ENCODE measurements around the gene MYL6.

MYL6 gene

GRCh38 chr12:56157201-56158028 is 744 bp upstream of the MYL6 start:
- H3K9me3 ChIP-seq (replicated peaks in 1 of 11), result no peaks in the 10 kb centered on the region
- H3K9ac ChIP-seq, result peak overlapping the region; percentile 70 to 98 (median 94)
- no peaks in the 10 kb centered on the region for H3K27me3 ChIP-seq
- peak overlapping the region; percentile 84 to 96 (median 95) for H3K4me2 ChIP-seq
- H3K36me3 ChIP-seq, result peaks cover 42 to 64% (median 49%) of the 10 kb centered on the region in 11 experiments
- H3K4me1 ChIP-seq, result peaks cover 53 to 73% (median 67%) of the 10 kb centered on the region in 10 experiments
- peaks cover 32 to 41% (median 36%) of the 10 kb centered on the region in 11 experiments for H4K20me1 ChIP-seq
- TF ChIP-seq Cebpa-rat (IDR thresholded peaks at IDR 0.05), result no peak
- peak overlapping the region; percentile 63 to 99 (median 91) for H3K4me3 ChIP-seq
- H3K27ac ChIP-seq, result peak overlapping the region in 10 of 11 experiments; percentile 54 to 97 (median 92); a peak in 21 of 22 replicates

- H3K9ac ChIP-seq, result peak overlapping the region; percentile 93 to 98 (median 94)
- peak overlapping the region; percentile 75 to 99 (median 91) for H3K4me3 ChIP-seq
- peaks cover 58 to 76% (median 65%) of the 10 kb centered on the region in 11 experiments for H3K36me3 ChIP-seq
- TF ChIP-seq Cebpa-rat (IDR thresholded peaks at IDR 0.05), result no peak
- H3K27me3 ChIP-seq, result no peaks in the 10 kb centered on the region
- peak overlapping the region; percentile 88 to 97 (median 92) for H3K27ac ChIP-seq
- peak overlapping the region; percentile 90 to 100 (median 98) for H3K4me2 ChIP-seq
- peaks cover 40 to 62% (median 53%) of the 10 kb centered on the region in 10 experiments for H3K4me1 ChIP-seq
- H4K20me1 ChIP-seq, result peaks cover 41 to 56% (median 51%) of the 10 kb centered on the region in 11 experiments
- no peaks in the 10 kb centered on the region for H3K9me3 ChIP-seq (replicated peaks in 1 of 11)
Measured at GRCh38 chr12:56158926-56159461, 835 bp downstream of the MYL6 start.

GRCh38 chr12:56159482-56160192 is 1.5 kb downstream of the MYL6 start:
- peak overlapping the region; percentile 93 to 98 (median 94) for H3K9ac ChIP-seq
- peak overlapping the region; percentile 75 to 99 (median 91) for H3K4me3 ChIP-seq
- H4K20me1 ChIP-seq, result peaks cover 41 to 61% (median 57%) of the 10 kb centered on the region in 11 experiments
- no peaks in the 10 kb centered on the region for H3K27me3 ChIP-seq
- no peak for TF ChIP-seq Cebpa-rat (IDR thresholded peaks at IDR 0.05)
- no peaks in the 10 kb centered on the region for H3K9me3 ChIP-seq (replicated peaks in 1 of 11)
- H3K36me3 ChIP-seq, result peaks cover 64 to 76% (median 70%) of the 10 kb centered on the region in 11 experiments
- peak overlapping the region; percentile 88 to 97 (median 92); a peak in 21 of 22 replicates for H3K27ac ChIP-seq
- peaks cover 35 to 56% (median 47%) of the 10 kb centered on the region in 10 experiments for H3K4me1 ChIP-seq
- peak overlapping the region; percentile 90 to 100 (median 98) for H3K4me2 ChIP-seq

- Histone ChIP-seq H3K27ac (peak overlapping the region; percentile 88 to 97 (median 92); a peak in 21 of 22 replicates), H3K4me3 (peak overlapping the region; percentile 75 to 99 (median 91)), H3K27me3 (no peaks in the 10 kb centered on the region), H3K36me3 (peaks cover 66 to 76% (median 70%) of the 10 kb centered on the region in 11 experiments), H3K9me3 (replicated peaks in 1 of 11) (no peaks in the 10 kb centered on the region), H4K20me1 (peaks cover 43 to 68% (median 60%) of the 10 kb centered on the region in 11 experiments), H3K9ac (peak overlapping the region; percentile 93 to 98 (median 94)), H3K4me2 (peak overlapping the region; percentile 90 to 100 (median 98)), H3K4me1 (peaks cover 33 to 55% (median 45%) of the 10 kb centered on the region in 10 experiments)
- TF ChIP-seq Cebpa-rat (IDR thresholded peaks at IDR 0.05), result no peak
Measured at GRCh38 chr12:56160193-56160763, 2.1 kb downstream of the MYL6 start.

- Histone ChIP-seq H3K4me3 (peak overlapping the region; percentile 75 to 99 (median 91)), H3K4me1 (peaks cover 31 to 47% (median 38%) of the 10 kb centered on the region in 10 experiments), H3K27me3 (no peaks in the 10 kb centered on the region), H3K27ac (peak overlapping the region in 10 of 11 experiments; percentile 88 to 97 (median 92); a peak in 18 of 22 replicates), H3K4me2 (peak overlapping the region; percentile 90 to 100 (median 98)), H3K9ac (peak overlapping the region; percentile 93 to 98 (median 94)), H4K20me1 (peaks cover 48 to 75% (median 64%) of the 10 kb centered on the region in 11 experiments), H3K9me3 (replicated peaks in 1 of 11) (no peaks in the 10 kb centered on the region), H3K36me3 (peaks cover 67 to 76% (median 70%) of the 10 kb centered on the region in 11 experiments)
- TF ChIP-seq Cebpa-rat (IDR thresholded peaks at IDR 0.05), result no peak
Measured at GRCh38 chr12:56160894-56161689, 2.9 kb downstream of the MYL6 start.

- peak overlapping the region in 4 of 10 experiments; percentile 86 to 99 (median 96); a peak in 4 of 20 replicates for H3K4me3 ChIP-seq
- peaks cover 48 to 81% (median 64%) of the 10 kb centered on the region in 11 experiments for H4K20me1 ChIP-seq
- H3K27ac ChIP-seq, result peak overlapping the region in 3 of 11 experiments; percentile 93 to 97 (median 97); a peak in 3 of 22 replicates
- H3K4me1 ChIP-seq, result peaks cover 24 to 40% (median 31%) of the 10 kb centered on the region in 10 experiments
- H3K9me3 ChIP-seq (replicated peaks in 1 of 11), result no peaks in the 10 kb centered on the region
- peak overlapping the region in 10 of 11 experiments; percentile 93 to 98 (median 94); a peak in 18 of 22 replicates for H3K9ac ChIP-seq
- H3K4me2 ChIP-seq, result peak overlapping the region; percentile 90 to 100 (median 98); a peak in 16 of 22 replicates
- peaks cover 74 to 78% (median 77%) of the 10 kb centered on the region in 11 experiments for H3K36me3 ChIP-seq
- no peaks in the 10 kb centered on the region for H3K27me3 ChIP-seq
- no peak for TF ChIP-seq Cebpa-rat (IDR thresholded peaks at IDR 0.05)
Measured at GRCh38 chr12:56161690-56162351, 3.7 kb downstream of the MYL6 start.

Data from BLaER1 treated with 17β-estradiol and CSF1 and Interleukin-3, amounts not matched to agents 10 nM and 100 nM (cell line).